HG02610 (cell line): ENCODE results near the gene CERS6.
"Not testable (repeated sequence)": the region's sequence is repeated elsewhere in the genome, so short reads cannot be mapped to it uniquely, and the experiment has no call there.

Source experiments
- ATAC-seq: cut with Tn5 transposase; IDR thresholded peaks from one replicate; pipeline ENCODE4 v1.9.1; 2021; ENCODE audit warnings: mild to moderate bottlenecking, moderate library complexity; ENCODE audit not compliant: unreplicated experiment

The CERS6 gene

GRCh38 chr2:168662651-168663208, 206.7 kb downstream of the CERS6 start:
- no peak for ATAC-seq

DNA sequence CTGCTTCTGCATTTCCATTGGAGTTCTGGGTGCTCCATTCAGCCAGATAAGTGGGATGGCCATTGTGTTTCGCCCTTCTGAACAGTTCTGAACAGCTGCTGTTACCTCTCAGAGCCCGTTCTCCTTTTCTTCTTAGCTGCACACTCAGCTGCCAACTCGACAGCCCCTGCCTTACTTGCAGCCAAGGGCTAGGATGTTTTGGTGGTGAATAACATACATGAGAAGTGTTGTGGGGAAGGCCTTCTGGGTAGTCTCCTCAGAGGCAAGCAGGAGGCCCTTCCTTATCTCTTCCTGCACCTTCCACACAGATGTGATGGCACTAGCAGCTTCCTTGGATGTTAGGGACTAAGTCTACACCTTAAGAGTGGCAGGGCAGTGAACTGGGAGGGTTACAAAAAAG, 207.9 kb downstream of the CERS6 start:
- ATAC-seq = no peak

GRCh38 chr2:168664715-168665114, 208.6 kb downstream of the CERS6 start:
- not testable (repeated sequence) for ATAC-seq

DNA sequence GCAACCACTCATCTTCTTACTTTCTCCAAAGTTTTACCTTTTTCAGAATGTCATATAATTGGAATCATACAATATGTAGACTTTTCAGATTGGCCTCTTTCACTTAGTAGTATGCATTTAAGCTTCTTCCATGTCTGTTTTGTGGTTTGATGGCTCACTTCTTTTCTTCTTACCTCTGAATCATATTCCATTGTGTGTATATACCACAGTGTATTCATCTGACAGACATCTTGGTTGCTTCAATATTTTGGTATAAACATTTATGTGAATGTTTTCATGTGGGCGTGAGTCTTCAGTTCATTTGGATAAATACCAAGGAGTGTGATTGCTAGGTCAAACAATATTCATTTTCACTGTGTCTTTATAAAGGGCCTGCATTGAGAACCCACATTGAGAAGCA, 210.3 kb downstream of the CERS6 start:
- no peak for ATAC-seq

- no peak for ATAC-seq
Measured at GRCh38 chr2:168667156-168667555, 211.1 kb downstream of the CERS6 start.

GRCh38 chr2:168669151-168669550, 213.1 kb downstream of the CERS6 start:
- ATAC-seq = no peak

GRCh38 chr2:168670478-168670877, 214.4 kb downstream of the CERS6 start:
- no peak for ATAC-seq

DNA sequence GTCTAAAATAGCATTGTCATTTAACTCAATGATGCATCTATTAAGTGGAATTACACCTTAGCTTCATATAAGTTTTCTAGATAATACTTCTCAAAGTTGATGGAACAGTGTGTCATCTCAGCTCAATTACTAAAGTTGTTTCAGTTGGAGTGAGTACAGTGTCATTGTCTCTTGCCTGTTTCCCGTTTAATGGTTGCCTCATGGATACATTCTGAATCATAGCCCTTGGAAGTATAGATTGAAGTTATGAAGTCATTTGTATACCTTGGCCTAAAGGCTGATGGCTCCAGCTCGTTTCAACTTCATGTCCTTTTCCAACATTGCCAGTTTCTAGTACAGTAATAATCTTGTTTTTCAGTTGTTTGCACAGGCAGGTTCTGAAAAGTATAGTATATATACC, 215.9 kb downstream of the CERS6 start:
- no peak for ATAC-seq

DNA sequence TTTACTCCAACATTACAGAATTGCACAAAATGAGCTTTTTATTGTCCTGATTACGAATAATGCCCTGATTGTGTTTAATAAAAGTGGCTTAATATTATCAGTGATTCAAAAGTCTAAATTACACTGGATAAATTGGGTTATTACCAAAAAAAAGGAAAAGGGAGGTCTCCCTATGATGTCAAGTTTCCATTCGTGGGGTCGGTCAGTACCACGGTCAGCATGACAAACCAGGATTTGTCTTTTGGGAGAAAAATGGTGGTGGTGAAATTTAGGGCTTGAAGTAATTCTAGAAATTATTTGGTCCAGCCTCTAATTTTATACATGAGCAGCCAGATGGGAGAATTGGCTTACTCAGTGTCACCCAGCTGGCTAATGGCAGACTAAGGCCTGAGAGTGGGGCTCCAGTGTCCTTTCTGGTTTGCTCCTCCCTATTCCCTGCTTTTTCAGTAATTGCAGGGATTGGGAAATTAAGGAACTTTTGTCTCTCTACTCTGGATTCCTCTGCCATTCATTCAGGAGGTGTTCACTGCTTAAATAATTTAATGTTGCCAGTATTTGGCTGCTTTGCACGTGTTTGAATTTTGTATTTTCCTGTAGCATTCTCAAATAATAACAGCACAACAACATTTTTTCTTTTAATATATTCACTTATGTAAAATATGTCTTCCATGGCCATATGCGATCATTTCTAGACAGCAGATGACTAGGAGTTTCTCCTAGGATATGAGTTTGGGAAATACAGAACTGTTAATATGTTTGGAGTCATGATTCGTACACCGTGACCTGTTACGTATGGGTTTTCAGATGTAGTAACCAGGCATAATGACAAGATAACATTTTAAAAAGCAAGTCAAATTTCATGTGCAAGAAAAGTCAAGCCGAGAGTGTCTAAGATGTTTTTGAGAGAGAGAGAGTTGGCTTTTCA, 217.5 kb downstream of the CERS6 start:
- ATAC-seq = no peak

- no peak for ATAC-seq
Measured at GRCh38 chr2:168678153-168678853, 222.2 kb downstream of the CERS6 start.

DNA sequence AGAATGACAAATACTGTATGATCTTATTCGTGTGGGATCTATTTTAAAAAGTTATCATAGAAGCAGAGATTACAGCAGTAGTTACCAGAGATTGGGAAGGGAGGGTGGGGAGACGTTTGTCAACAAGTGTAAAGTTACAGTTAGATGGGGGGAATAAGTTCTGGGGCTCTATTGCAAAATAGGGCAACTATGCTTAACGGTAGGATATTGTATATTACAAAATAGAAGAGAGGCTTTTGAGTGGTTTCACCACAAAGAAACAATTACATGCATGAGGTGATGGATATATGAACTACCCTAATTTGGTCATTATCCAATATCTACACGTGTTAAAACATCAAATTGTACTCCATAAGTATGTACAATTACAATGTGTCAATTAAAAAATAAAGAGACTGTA, 223.0 kb downstream of the CERS6 start:
- ATAC-seq = no peak

- ATAC-seq = no peak
Measured at GRCh38 chr2:168679741-168680310, 223.8 kb downstream of the CERS6 start.

- no peak for ATAC-seq
Measured at GRCh38 chr2:168683996-168684395, 227.9 kb downstream of the CERS6 start.

DNA sequence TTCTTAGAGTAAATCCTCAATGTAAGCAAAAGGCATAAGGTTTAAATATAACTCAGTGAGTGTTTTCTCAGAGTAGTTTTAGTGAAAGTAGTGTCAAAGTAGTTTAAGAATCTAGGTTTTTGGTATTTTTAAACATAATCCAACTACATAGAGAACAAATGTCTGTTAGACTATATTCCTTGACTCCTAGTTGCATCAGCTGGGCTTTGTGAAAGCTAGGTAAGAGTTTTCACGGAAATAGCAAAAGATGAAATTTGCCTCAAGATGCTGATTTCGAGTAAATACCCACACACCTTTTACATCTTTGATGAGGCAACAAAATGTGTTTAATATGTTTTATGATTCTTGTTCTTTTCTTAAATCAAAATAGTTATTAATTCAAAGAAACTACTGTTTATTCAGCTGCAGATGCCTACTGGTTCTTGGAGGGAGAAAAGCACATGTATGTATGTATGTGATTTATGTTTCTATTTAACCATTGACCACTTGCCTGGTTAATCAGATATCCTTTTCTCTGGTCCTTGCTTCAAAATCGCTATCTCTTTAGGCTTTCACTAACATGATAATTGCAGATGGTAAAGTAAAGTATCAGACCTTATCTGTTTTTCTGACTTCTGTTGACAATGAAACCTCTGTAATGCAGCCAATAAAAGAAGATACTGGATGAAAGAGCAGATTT, 229.0 kb downstream of the CERS6 start:
- no peak for ATAC-seq

GRCh38 chr2:168685600-168686451, 229.8 kb downstream of the CERS6 start:
- ATAC-seq = no peak

DNA sequence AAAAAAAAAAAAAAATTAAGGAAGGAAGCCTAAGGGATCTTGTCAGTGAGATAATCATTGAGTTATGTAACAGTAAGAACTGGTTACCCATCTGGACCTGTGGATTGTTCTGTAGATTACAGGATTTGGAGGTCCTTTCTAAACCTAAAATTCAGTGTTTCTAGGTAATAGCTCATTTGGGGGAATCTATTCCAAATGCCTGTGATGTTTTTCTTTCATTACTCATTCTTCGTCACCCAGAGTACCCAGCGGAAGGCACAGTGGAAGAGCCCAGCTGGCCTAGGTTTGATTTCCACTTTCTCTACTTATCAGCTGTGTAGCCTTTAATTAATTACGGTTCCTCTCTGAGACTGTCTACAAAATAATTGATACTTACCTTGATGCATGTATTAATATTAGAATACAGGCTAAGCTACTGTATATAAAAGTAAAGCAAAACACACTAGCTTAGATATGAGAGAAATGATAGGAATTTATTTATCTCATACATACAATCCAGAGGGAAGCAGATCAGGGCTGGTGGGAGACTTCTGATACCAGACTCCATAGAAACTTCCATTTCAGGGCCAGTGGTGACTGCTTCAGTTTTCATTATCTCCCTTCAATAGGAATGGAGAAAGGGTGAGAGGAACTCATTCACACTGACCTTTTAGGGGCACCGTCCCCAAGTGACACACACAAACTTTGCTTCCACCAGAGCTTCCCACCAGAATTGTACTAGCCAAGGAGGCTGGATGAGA, 230.6 kb downstream of the CERS6 start:
- ATAC-seq = no peak

GRCh38 chr2:168687314-168687713, 231.2 kb downstream of the CERS6 start:
- no peak for ATAC-seq

DNA sequence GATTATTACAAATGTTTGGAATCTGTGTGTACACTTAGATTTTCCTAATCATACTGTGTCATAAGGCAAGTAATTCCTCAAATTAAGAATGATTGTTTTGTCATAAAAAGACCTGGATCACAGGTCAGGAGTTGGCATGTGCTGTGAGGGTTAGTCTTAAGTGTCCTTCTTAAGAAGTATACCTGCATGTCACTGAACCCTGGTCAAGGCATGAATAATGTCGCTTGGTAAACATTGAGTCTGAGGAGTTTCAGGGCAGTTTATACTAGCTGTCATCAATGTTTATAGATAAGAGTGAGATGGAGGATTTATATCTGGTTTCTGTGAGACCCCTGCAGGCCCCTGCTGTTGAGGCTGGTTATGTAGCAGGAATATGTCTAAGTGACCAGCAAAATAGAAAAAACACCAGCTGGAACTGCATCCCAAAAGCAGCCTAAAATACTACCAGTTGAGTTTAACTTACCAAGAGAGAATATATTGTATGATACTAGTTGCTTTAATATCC, 234.4 kb downstream of the CERS6 start:
- no peak for ATAC-seq

- no peak for ATAC-seq
Measured at GRCh38 chr2:168691221-168691620, 235.1 kb downstream of the CERS6 start.
